Measurements from ENCODE around the gene ITGA5.

DNA sequence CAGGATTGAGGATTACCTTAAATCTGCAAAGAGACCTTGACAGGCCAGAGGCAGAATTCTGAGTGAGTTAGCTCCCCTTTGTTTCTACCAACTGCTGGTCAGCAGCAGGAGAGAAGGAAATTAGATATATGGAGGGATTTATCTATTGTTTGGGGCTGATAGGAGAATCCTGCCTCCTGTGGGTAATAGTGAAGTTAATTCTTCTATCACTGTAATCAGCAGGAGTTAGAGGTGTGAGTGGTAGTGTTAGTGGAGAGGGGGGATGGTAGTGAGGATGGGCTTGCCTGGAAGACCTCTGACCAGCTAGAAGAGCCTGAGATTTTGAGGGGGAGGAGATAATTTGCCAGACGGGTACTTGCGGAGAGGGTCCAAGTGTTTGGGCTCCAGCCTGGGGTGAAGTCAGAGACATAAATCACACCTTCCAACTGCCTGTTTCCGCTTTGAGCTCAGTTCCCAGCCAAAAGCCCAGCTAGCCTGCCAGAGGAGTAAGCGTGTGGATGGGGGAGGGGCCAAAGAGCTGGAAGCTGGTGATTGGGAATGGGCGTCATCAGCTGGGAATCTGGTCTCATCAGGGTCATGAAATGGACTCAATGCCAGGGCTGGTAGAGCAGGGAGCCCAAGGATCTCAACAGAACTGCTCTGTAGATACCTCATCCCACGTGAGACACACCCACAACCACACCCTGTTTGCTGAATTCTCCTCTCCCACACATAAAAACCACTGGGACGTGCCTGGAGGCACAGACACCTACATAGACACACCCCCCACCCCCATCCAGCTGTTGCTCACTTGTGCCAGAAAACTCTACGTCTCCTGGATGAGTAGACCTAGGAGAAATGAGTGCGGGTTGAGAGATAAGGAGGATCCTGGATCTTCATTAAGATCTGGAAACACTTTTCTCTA is 13.1 kb upstream of the ITGA5 start:
- TF ChIP-seq, protein P1, sequence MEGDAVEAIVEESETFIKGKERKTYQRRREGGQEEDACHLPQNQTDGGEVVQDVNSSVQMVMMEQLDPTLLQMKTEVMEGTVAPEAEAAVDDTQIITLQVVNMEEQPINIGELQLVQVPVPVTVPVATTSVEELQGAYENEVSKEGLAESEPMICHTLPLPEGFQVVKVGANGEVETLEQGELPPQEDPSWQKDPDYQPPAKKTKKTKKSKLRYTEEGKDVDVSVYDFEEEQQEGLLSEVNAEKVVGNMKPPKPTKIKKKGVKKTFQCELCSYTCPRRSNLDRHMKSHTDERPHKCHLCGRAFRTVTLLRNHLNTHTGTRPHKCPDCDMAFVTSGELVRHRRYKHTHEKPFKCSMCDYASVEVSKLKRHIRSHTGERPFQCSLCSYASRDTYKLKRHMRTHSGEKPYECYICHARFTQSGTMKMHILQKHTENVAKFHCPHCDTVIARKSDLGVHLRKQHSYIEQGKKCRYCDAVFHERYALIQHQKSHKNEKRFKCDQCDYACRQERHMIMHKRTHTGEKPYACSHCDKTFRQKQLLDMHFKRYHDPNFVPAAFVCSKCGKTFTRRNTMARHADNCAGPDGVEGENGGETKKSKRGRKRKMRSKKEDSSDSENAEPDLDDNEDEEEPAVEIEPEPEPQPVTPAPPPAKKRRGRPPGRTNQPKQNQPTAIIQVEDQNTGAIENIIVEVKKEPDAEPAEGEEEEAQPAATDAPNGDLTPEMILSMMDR (IDR thresholded peaks at IDR 0.05), result no peak
- no peak for TF ChIP-seq POLR2A (IDR thresholded peaks at IDR 0.05)

All from prostate gland (tissue), 2 donors.